ENCODE data around the gene OR6J1. TPM values are rescaled to one million over a fixed set of nuclear protein-coding genes. Genes with fewer than 3 reads are reported as not detected.
"Not testable (repeated sequence)": the region's sequence is repeated elsewhere in the genome, so short reads cannot be mapped to it uniquely, and the experiment has no call there.

Gene OR6J1
- polyA plus RNA-seq, 2 of the 4 experiments (the other 2 are of a cell fraction), result not detected

DNA sequence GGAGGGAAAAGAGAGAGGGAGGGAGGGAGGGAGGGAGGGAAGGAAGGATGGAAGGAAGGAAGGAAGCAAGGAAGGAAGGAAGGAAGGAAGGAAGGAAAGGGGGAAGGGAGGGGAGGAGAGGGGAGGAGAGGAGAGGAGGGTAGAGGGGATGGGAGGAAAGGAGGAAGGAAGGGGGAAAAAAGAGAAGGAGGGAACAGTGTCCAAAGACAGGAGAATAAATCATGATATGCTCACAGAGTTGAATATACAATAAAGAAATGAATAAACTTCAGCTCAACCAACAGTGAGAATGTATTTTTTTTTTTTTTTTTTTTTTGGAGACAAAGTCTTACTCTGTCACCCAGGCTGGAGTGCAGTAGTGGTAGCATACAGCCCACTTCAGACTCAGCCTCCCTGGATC is 4.0 kb downstream of the OR6J1 start:
- Histone ChIP-seq H3K27ac (no peak overlapping the region), H3K4me3 (no peak overlapping the region), H3K4me1 (peaks cover 21% of the 10 kb centered on the region; the same call in 2 of the 3 replicates), H3K9me3 (no peaks in the 10 kb centered on the region), H3K4me2 (no peak overlapping the region)
- FAIRE-seq (no peak), DNase-seq (ENCODE audit: low read depth in 1 of 2, low spot score in 1 of 2) (no peak), ATAC-seq (no peak)
- ChIA-PET CTCF (interaction anchor here (0.6 to 15.5 kb wide), 5 partner anchors 15 to 260 kb away, joined by 3 to 376 read pairs (median 4); no protein-coding TSS in a partner anchor), POLR2A (no interaction called here)
- TF ChIP-seq NFE2L2 (conservative IDR thresholded peaks at IDR 0.05; ENCODE audit: low read length) (no peak), CHD4 (IDR thresholded peaks at IDR 0.05; ENCODE audit: borderline replicate concordance) (no peak), KDM5A (IDR thresholded peaks at IDR 0.05) (no peak), RNF2 (IDR thresholded peaks at IDR 0.05; ENCODE audit: borderline replicate concordance, low read depth) (no peak), HDAC2 (IDR thresholded peaks at IDR 0.05) (no peak), USF2 (IDR thresholded peaks at IDR 0.05) (no peak), HES2 (IDR thresholded peaks at IDR 0.05) (no peak)

- CTCF ChIA-PET, result interaction anchor here (1.5 kb wide), 1 partner anchor 66 kb away, joined by 6 read pairs; no protein-coding TSS in a partner anchor
- WGBS (ENCODE audit: missing lambda C conversion rate), result 77% methylated on average over 1 of the region's 1 CpG
- DNase-seq (ENCODE audit: low read depth in 1 of 2, low spot score in 1 of 2); FAIRE-seq; H3K4me3 ChIP-seq; POLR2A ChIA-PET; H3K4me2 ChIP-seq; H3K9me3 ChIP-seq; ATAC-seq; H3K4me1 ChIP-seq; H3K27ac ChIP-seq: not testable (repeated sequence)
Measured at GRCh38 chr14:22635980-22636379, 8.2 kb downstream of the OR6J1 start.

- TF ChIP-seq MAX (IDR thresholded peaks at IDR 0.05) (no peak), NR3C1 (IDR thresholded peaks at IDR 0.05) (no peak), HEYL (CRISPR knock-in tag; IDR thresholded peaks at IDR 0.05) (no peak), EP300 (IDR thresholded peaks at IDR 0.05) (no peak), RARB (CRISPR knock-in tag; IDR thresholded peaks at IDR 0.05) (no peak), NFE2L2 (conservative IDR thresholded peaks at IDR 0.05; ENCODE audit: low read length) (no peak), SMC3 (IDR thresholded peaks at IDR 0.05) (no peak), JUNB (IDR thresholded peaks at IDR 0.05) (no peak), PHF8 (IDR thresholded peaks at IDR 0.05; ENCODE audit: borderline replicate concordance, low read depth) (no peak), NPAS2 (CRISPR knock-in tag; IDR thresholded peaks at IDR 0.05; ENCODE audit: borderline replicate concordance) (no peak), ESRRA (IDR thresholded peaks at IDR 0.05; ENCODE audit: borderline replicate concordance, low read length) (no peak), ZSCAN20 (CRISPR knock-in tag; IDR thresholded peaks at IDR 0.05) (no peak), RNF2 (IDR thresholded peaks at IDR 0.05; ENCODE audit: borderline replicate concordance, low read depth) (no peak), KDM5A (IDR thresholded peaks at IDR 0.05) (no peak), MAZ (IDR thresholded peaks at IDR 0.05; ENCODE audit: borderline replicate concordance, low read depth, low read length) (no peak), POLR2AphosphoS2 (conservative IDR thresholded peaks at IDR 0.05; ENCODE audit: low read length) (no peak), BCL3 (IDR thresholded peaks at IDR 0.05) (no peak)
- TF ChIP-seq, protein P1, sequence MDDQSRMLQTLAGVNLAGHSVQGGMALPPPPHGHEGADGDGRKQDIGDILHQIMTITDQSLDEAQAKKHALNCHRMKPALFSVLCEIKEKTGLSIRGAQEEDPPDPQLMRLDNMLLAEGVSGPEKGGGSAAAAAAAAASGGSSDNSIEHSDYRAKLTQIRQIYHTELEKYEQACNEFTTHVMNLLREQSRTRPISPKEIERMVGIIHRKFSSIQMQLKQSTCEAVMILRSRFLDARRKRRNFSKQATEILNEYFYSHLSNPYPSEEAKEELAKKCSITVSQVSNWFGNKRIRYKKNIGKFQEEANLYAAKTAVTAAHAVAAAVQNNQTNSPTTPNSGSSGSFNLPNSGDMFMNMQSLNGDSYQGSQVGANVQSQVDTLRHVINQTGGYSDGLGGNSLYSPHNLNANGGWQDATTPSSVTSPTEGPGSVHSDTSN (IDR thresholded peaks at IDR 0.05), result no peak
- TF ChIP-seq, protein P2, sequence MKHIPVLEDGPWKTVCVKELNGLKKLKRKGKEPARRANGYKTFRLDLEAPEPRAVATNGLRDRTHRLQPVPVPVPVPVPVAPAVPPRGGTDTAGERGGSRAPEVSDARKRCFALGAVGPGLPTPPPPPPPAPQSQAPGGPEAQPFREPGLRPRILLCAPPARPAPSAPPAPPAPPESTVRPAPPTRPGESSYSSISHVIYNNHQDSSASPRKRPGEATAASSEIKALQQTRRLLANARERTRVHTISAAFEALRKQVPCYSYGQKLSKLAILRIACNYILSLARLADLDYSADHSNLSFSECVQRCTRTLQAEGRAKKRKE (CRISPR knock-in tag; IDR thresholded peaks at IDR 0.05; ENCODE audit: low read depth), result no peak
- 75% methylated on average over 8 of the region's 8 CpGs for WGBS (ENCODE audit: missing lambda C conversion rate)
- POLR2A ChIA-PET, result no interaction called here
- Histone ChIP-seq H3K9me3 (no peaks in the 10 kb centered on the region), H3K27ac (no peak overlapping the region), H3K4me1 (no peaks in the 10 kb centered on the region), H3K4me2 (no peak overlapping the region), H3K4me3 (no peak overlapping the region)
- no peak for DNase-seq (ENCODE audit: low read depth in 1 of 2, low spot score in 1 of 2)
- FAIRE-seq, result no peak
- ATAC-seq, result no peak; a peak in 1 of 6 replicates
- CTCF ChIA-PET, result interaction anchor here (0.8 to 1.2 kb wide), 4 partner anchors 9 to 78 kb away, joined by 3 to 4 read pairs (median 4); no protein-coding TSS in a partner anchor
Measured at GRCh38 chr14:22634233-22634900, 9.8 kb downstream of the OR6J1 start.
